Activated T-cell treated with anti-CD3 and anti-CD28 coated beads, Interleukin-2, amount 50 U/mL, for 1 hour (primary cell): Measurements from ENCODE around the gene SYVN1.
A peak's percentile ranks its signal among the peaks of the same experiment; 100 is the strongest.

Source experiments
- DNase-seq: peaks from one replicate; pipeline ENCODE4 v3.0.0-alpha.2; 2020

Gene SYVN1

GRCh38 chr11:65084598-65085375 lies 49.5 kb downstream of the SYVN1 start:
- no peak for DNase-seq

GRCh38 chr11:65083834-65084597 lies 50.3 kb downstream of the SYVN1 start, which contains the start of the genes CDCA5 and ZFPL1:
Gene CDCA5 (minus strand): TSS chr11:65084040. CDS start chr11:65083978, 62 bp downstream.
Gene ZFPL1 (plus strand): TSS chr11:65084222. CDS start chr11:65084699, 477 bp downstream.
- peak; percentile 96 for DNase-seq

- no peak for DNase-seq
Measured at GRCh38 chr11:65083134-65083833, 51.0 kb downstream of the SYVN1 start.

GRCh38 chr11:65078786-65079342 lies 55.5 kb downstream of the SYVN1 start:
- no peak for DNase-seq

- DNase-seq: peak; percentile 78
Measured at GRCh38 chr11:65078151-65078550, 56.2 kb downstream of the SYVN1 start.

GRCh38 chr11:65077451-65077850 lies 56.9 kb downstream of the SYVN1 start:
- no peak for DNase-seq
